Fibroblast of mammary gland (primary cell): ENCODE measurements around the gene GLS.

ENCODE experiments used
- DNase-seq: peaks from one replicate; pipeline ENCODE4 v3.0.0-alpha.2; 2010; ENCODE audit warnings: low read depth
- H3K4me3 ChIP-seq: 2 replicates; pipeline ENCODE4 v1.5.1; 2011; ENCODE audit warnings: low read depth, mild to moderate bottlenecking, low read length, moderate library complexity; ENCODE audit not compliant: control insufficient read depth
- CTCF ChIP-seq: conservative IDR thresholded peaks from 2 replicates; pipeline ENCODE4 v1.5.1; 2011; ENCODE audit warnings: low read depth, low read length, inconsistent platforms; ENCODE audit not compliant: control insufficient read depth, insufficient read depth

GLS gene

GRCh38 chr2:190982262-190983034, 101.8 kb downstream of the GLS start:
- no peak overlapping the region for H3K4me3 ChIP-seq
- TF ChIP-seq CTCF: no peak
- no peak for DNase-seq

- TF ChIP-seq CTCF: no peak
- no peak overlapping the region for H3K4me3 ChIP-seq
- peak; percentile 63 for DNase-seq
Observed at GRCh38 chr2:190984595-190984994, 104.0 kb downstream of the GLS start.

GRCh38 chr2:190986221-190986953, 105.8 kb downstream of the GLS start:
- H3K4me3 ChIP-seq: no peak overlapping the region
- DNase-seq: no peak
- TF ChIP-seq CTCF: no peak

- DNase-seq: no peak
- TF ChIP-seq CTCF: no peak
- H3K4me3 ChIP-seq: no peak overlapping the region
Observed at GRCh38 chr2:190987116-190987515, 106.5 kb downstream of the GLS start.

- no peak overlapping the region for H3K4me3 ChIP-seq
- TF ChIP-seq CTCF: no peak
- no peak for DNase-seq
Observed at GRCh38 chr2:190987938-190988337, 107.3 kb downstream of the GLS start.

GRCh38 chr2:190988910-190989309, 108.3 kb downstream of the GLS start:
- no peak for DNase-seq
- H3K4me3 ChIP-seq: no peak overlapping the region
- no peak for TF ChIP-seq CTCF
